ENCODE measurements around the gene CCDC137.

GRCh38 chr17:81672504-81672903 lies 6.0 kb downstream of the CCDC137 start:
- TF ChIP-seq EZH2 (IDR thresholded peaks at IDR 0.05; ENCODE audit: low read length, missing control alignments), result no peak
- TF ChIP-seq CTCF (conservative IDR thresholded peaks at IDR 0.05 in 1 of 2, IDR thresholded peaks at IDR 0.05 in 1 of 2; ENCODE audit: low read depth in 1 of 2, low read length in 2 of 2), result no peak
